Hepatocyte (in vitro differentiated cells): Measurements from ENCODE around the gene ARRDC1.

Experiments
- CTCF ChIP-seq: fragments of 200-600 bp; sonication (generic); IDR thresholded peaks from 2 replicates; pipeline ENCODE4 v1.5.1; 2016; ENCODE audit warnings: antibody characterized with exemption, mild to moderate bottlenecking; ENCODE audit not compliant: poor library complexity
- EZH2 ChIP-seq: fragments of 200-600 bp; sonication (generic); IDR thresholded peaks from 2 replicates; pipeline ENCODE4 v1.6.1; 2016; ENCODE audit warnings: antibody characterized with exemption, mild to moderate bottlenecking, borderline replicate concordance
- EZH2phosphoT487 ChIP-seq: fragments of 200-600 bp; sonication (generic); IDR thresholded peaks from one replicate; pipeline ENCODE4 v1.6.1; 2018; ENCODE audit warnings: antibody characterized with exemption, mild to moderate bottlenecking, low read depth, moderate library complexity; ENCODE audit not compliant: unreplicated experiment, severe bottlenecking

- no peak for TF ChIP-seq CTCF
- TF ChIP-seq EZH2: no peak
- TF ChIP-seq EZH2phosphoT487: no peak
These were observed 14.8 kb upstream of the ARRDC1 start, which contains the start of gene ZMYND19 for GRCh38 chr9:137590469-137591383.
